KMS-11 (cell line): ENCODE measurements around the gene ATG4D.

ENCODE experiments used
- H2AFZ ChIP-seq: fragments of 200-600 bp; sonication (generic); 2 replicates; pipeline ENCODE4 v1.6.1; 2016; ENCODE audit warnings: antibody characterized with exemption, mixed run types, low read depth
- H3K27ac ChIP-seq: fragments of 200-600 bp; sonication (generic); 2 replicates; pipeline ENCODE4 v1.6.1; 2016; ENCODE audit warnings: mild to moderate bottlenecking, mixed run types
- H3K27me3 ChIP-seq: fragments of 200-600 bp; sonication (generic); 2 replicates; pipeline ENCODE4 v1.6.1; 2017; ENCODE audit warnings: mild to moderate bottlenecking, low read depth, mixed run types, moderate library complexity; ENCODE audit not compliant: insufficient read depth
- H3K36me3 ChIP-seq: fragments of 200-600 bp; sonication (generic); 2 replicates; pipeline ENCODE4 v1.6.1; 2017; ENCODE audit warnings: mild to moderate bottlenecking, mixed run types; ENCODE audit not compliant: insufficient read depth
- H3K4me1 ChIP-seq: fragments of 200-600 bp; sonication (generic); 2 replicates; pipeline ENCODE4 v1.6.1; 2016; ENCODE audit warnings: mild to moderate bottlenecking, low read depth, mixed run types; ENCODE audit not compliant: poor library complexity, severe bottlenecking
- H3K4me2 ChIP-seq: fragments of 200-600 bp; sonication (generic); 2 replicates; pipeline ENCODE4 v1.7.0; 2016; ENCODE audit warnings: mild to moderate bottlenecking, mixed run types
- H3K4me3 ChIP-seq: fragments of 200-600 bp; sonication (generic); IDR thresholded peaks from 2 replicates; pipeline ENCODE4 v1.6.1; 2017; ENCODE audit warnings: low read depth, low read length, mixed read lengths; ENCODE audit not compliant: insufficient read depth
- H3K79me2 ChIP-seq: fragments of 200-600 bp; sonication (generic); 2 replicates; pipeline ENCODE4 v1.6.1; 2016; ENCODE audit warnings: low read depth, mixed run types; ENCODE audit not compliant: insufficient read depth
- H3K9ac ChIP-seq: fragments of 200-600 bp; sonication (generic); 2 replicates; pipeline ENCODE4 v1.6.1; 2016; ENCODE audit warnings: mild to moderate bottlenecking, mixed run types
- H4K20me1 ChIP-seq: fragments of 200-600 bp; sonication (generic); 2 replicates; pipeline ENCODE4 v1.6.1; 2016; ENCODE audit warnings: mild to moderate bottlenecking, mixed run types; ENCODE audit not compliant: insufficient read depth
- CTCF ChIP-seq: fragments of 200-600 bp; sonication (generic); conservative IDR thresholded peaks from 2 replicates; pipeline ENCODE4 v1.6.1; 2017; ENCODE audit warnings: low read depth, mild to moderate bottlenecking, antibody characterized with exemption, low read length, moderate library complexity, mixed read lengths

The ATG4D gene

GRCh38 chr19:10582091-10582490, 38.4 kb downstream of the ATG4D start:
- H3K27me3 ChIP-seq: peaks cover 25% of the 10 kb centered on the region
- H4K20me1 ChIP-seq: no peaks in the 10 kb centered on the region
- H3K4me2 ChIP-seq: no peak overlapping the region
- no peak for TF ChIP-seq CTCF
- no peak overlapping the region for H3K27ac ChIP-seq
- no peaks in the 10 kb centered on the region for H3K36me3 ChIP-seq
- H3K4me1 ChIP-seq: no peaks in the 10 kb centered on the region
- H3K9ac ChIP-seq: no peak overlapping the region
- no peaks in the 10 kb centered on the region for H3K79me2 ChIP-seq
- H2AFZ ChIP-seq: no peak overlapping the region
- no peak overlapping the region for H3K4me3 ChIP-seq

- Histone ChIP-seq H3K9ac (no peak overlapping the region), H3K79me2 (no peaks in the 10 kb centered on the region), H2AFZ (no peak overlapping the region), H4K20me1 (no peaks in the 10 kb centered on the region), H3K4me3 (no peak overlapping the region), H3K4me2 (no peak overlapping the region), H3K36me3 (no peaks in the 10 kb centered on the region), H3K27me3 (peaks cover 21% of the 10 kb centered on the region), H3K4me1 (no peaks in the 10 kb centered on the region), H3K27ac (no peak overlapping the region)
- no peak for TF ChIP-seq CTCF
These were observed 39.5 kb downstream of the ATG4D start for GRCh38 chr19:10583036-10583776.

- Histone ChIP-seq H3K4me2 (no peak overlapping the region), H3K79me2 (no peaks in the 10 kb centered on the region), H3K4me3 (no peak overlapping the region), H2AFZ (no peak overlapping the region), H3K36me3 (no peaks in the 10 kb centered on the region), H3K9ac (no peak overlapping the region), H3K27ac (no peak overlapping the region), H3K27me3 (peaks cover 21% of the 10 kb centered on the region), H3K4me1 (no peaks in the 10 kb centered on the region), H4K20me1 (no peaks in the 10 kb centered on the region)
- TF ChIP-seq CTCF: no peak
These were observed 42.7 kb downstream of the ATG4D start for GRCh38 chr19:10586396-10586795.

GRCh38 chr19:10587022-10587838, 43.5 kb downstream of the ATG4D start, which contains the start of gene AP1M2:
TSS of gene AP1M2 (minus strand) at chr19:10587312. CDS start at chr19:10587231, 81 bp downstream.
- no peaks in the 10 kb centered on the region for H3K79me2 ChIP-seq
- H3K36me3 ChIP-seq: no peaks in the 10 kb centered on the region
- no peak for TF ChIP-seq CTCF
- H3K4me1 ChIP-seq: no peaks in the 10 kb centered on the region
- H3K27ac ChIP-seq: no peak within 1 kb of the TSS
- no peak within 1 kb of the TSS for H3K4me2 ChIP-seq
- no peaks in the 10 kb centered on the region for H4K20me1 ChIP-seq
- H3K4me3 ChIP-seq: no peak within 1 kb of the TSS
- peaks cover 21% of the 10 kb centered on the region for H3K27me3 ChIP-seq
- H3K9ac ChIP-seq: no peak within 1 kb of the TSS
- no peak within 1 kb of the TSS for H2AFZ ChIP-seq
